GM18526 (cell line): ENCODE results near the gene CPT2.

ENCODE experiments used
- POLR2A ChIP-seq: IDR thresholded peaks from 3 replicates; pipeline ENCODE4 v1.6.1; 2011; ENCODE audit not compliant: insufficient read length; ENCODE audit errors: extremely low read depth

CPT2 gene

GRCh38 chr1:53197291-53198200 lies 922 bp downstream of the CPT2 start:
- no peak for TF ChIP-seq POLR2A

DNA sequence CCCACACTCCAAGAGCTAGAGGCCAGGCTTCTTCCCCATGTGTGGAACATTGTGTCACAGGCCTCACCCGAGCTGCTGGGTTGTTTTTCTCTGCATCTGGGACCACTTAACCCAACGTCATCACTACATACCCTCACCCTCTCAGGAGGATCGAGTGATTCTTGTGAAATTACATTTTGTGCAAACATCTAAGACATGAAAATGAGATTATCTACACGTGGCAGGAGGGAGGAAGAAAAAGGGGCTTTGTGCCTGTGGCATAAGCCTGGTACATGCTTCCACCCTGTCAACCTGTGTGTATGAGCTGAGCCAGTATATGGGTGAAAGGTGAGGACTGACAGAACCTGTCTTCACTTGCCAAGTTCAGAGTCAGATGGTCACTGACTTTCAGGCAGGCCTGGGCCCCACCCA lies 1.6 kb downstream of the CPT2 start:
- TF ChIP-seq POLR2A = no peak

GRCh38 chr1:53203466-53203865 lies 6.8 kb downstream of the CPT2 start:
- TF ChIP-seq POLR2A = no peak

DNA sequence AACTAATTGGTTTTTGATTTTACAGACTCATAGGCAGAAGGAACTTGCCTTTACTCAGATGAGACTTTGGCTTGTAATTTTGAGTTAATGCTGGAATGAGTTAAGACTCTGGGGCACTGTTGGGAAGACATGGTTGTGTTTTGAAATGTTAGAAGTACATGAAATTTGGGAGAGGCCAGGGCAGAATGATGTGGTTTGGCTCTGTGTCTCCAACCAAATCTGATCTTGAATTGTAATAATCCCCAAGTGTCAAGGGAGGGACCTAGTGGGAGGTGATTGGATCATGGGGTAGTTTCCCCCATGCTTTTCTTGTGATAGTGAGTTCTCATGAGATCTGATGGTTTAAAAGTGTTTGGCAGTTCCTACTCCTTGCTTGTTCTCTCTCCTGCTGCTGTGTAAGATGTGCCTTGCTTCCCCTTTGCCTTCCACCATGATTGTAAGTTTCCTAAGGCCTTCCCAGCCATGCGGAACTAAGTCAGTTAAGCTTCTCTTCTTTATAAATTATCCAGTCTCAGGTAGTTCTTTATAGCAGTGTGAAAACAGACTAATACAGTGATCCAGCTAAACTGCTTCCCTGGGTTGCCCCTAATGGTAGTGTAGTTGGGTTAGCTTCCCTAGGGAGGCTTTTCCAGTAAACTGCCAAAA lies 10.2 kb downstream of the CPT2 start:
- no peak for TF ChIP-seq POLR2A

- TF ChIP-seq POLR2A = no peak
Observed at GRCh38 chr1:53207726-53208125, 11.1 kb downstream of the CPT2 start.

- no peak for TF ChIP-seq POLR2A
Observed at GRCh38 chr1:53210352-53210751, 13.7 kb downstream of the CPT2 start.

DNA sequence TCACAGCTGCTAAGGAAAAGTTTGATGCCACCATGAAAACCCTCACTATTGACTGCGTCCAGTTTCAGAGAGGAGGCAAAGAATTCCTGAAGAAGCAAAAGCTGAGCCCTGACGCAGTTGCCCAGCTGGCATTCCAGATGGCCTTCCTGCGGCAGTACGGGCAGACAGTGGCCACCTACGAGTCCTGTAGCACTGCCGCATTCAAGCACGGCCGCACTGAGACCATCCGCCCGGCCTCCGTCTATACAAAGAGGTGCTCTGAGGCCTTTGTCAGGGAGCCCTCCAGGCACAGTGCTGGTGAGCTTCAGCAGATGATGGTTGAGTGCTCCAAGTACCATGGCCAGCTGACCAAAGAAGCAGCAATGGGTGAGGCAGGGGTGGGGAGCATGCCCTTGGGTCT lies 14.3 kb downstream of the CPT2 start:
- TF ChIP-seq POLR2A = no peak

GRCh38 chr1:53214376-53214940 lies 17.8 kb downstream of the CPT2 start:
- no peak for TF ChIP-seq POLR2A

DNA sequence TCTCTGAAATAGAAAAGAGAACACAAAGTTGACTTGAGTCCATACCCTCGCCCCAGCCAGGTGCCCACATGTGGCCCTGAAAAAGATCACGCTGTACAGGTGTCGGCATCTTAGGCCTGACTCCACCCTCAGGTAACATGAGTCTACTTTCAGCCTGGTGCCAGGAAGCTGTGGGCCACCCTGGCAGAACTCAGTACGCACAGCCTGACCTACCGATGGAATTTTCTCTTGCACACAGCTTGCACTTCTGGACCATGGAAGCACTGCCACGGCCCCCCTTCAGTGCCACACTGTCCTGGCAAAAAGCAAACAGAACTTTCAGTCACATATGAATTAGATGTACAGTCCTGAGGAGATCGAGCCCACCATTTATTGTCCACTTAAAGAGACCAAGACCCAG lies 21.6 kb downstream of the CPT2 start:
- TF ChIP-seq POLR2A = no peak

- no peak for TF ChIP-seq POLR2A
Observed at GRCh38 chr1:53219711-53220110, 23.1 kb downstream of the CPT2 start.

DNA sequence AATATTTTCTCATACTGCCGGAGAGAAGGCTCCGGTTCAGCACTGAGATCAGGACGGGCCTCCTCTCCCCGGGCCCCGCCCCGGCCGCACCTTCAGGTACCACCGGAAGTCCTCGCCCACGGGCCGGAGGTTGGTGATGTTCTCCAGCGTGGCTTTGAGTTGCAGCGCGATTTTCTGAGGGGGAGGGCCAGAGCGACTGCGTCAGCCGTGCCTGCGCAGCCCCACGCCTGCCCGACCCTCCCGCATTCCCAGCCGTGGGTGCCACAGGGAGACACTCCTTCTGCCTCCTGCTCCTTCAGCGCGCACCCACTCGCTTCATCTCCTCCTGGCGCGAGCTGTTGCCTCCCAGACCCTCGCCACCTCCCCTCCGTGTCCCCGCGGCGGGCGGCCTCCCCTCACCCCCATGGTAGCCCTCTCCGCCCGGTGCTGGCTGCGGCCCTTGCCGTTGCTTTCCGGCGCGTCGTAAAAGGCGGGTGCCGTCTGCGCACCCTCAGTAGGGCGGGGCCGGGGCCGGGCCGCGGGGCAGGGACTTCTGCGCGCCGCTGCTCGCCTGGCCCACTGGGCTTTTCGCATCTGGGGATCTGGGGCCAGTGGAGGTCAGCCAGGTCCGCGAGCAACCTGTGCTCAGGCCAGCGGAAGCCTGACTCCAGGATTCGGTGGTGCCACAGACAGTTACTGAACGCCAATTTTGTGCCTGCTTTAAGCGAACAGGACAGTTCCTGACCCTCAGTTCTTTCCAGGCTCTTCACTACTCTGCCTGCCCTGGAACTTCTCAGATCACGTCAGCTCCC lies 23.7 kb downstream of the CPT2 start, which contains the start of gene CZIB:
TSS of gene CZIB (minus strand) at position 464 of the 791 bp plus-strand sequence. CDS start at position 405, 59 bp downstream.
- peak; percentile 95 for TF ChIP-seq POLR2A

GRCh38 chr1:53220962-53221286 lies 24.3 kb downstream of the CPT2 start:
- TF ChIP-seq POLR2A = no peak

DNA sequence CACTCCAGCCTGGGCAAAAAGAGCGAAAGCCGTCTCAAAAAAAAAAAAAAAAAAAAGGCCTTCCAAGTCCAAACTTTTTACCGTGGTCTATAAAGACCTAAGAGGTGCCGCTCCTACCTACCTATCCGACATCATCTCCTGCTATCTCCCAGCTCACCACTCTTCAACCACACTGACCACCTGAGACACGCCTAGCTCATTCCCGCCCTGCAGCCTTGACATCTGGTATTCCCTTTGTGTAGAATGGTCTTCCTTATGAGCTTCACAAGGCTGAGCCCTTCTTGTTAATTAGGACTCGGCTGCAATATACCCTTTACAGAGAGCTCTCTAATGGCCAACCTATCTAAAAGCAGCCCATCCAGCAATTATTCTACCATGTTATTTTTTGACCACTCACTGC lies 41.0 kb downstream of the CPT2 start:
- TF ChIP-seq POLR2A = no peak

- TF ChIP-seq POLR2A = peak; percentile 76
Observed at GRCh38 chr1:53238197-53239155, 41.9 kb downstream of the CPT2 start, which contains the start of gene MAGOH. Gene MAGOH (minus strand): TSS chr1:53238518. CDS start chr1:53238448, 70 bp downstream.
